A549 (cell line): ENCODE data around the gene NOC4L.

Experiments used
- MAFK ChIP-seq: fragments of 450-650 bp; IDR thresholded peaks from 2 replicates; pipeline ENCODE4 v1.6.1; 2014; ENCODE audit not compliant: partially characterized antibody
- POLR2A ChIP-seq: IDR thresholded peaks from 2 replicates; pipeline ENCODE4 v1.6.1; 2012; ENCODE audit warnings: mild to moderate bottlenecking, low read length

GRCh38 chr12:132166801-132167591 is 22.7 kb downstream of the NOC4L start:
- no peak for TF ChIP-seq POLR2A
- TF ChIP-seq MAFK, result no peak
